ENCODE measurements around the gene TOPAZ1.

GRCh38 chr3:44363591-44363990, 121.9 kb downstream of the TOPAZ1 start:
- TF ChIP-seq CTCF (IDR thresholded peaks at IDR 0.05; ENCODE audit: poor library complexity), result no peak
- TF ChIP-seq EZH2 (IDR thresholded peaks at IDR 0.05; ENCODE audit: borderline replicate concordance), result no peak

Data from hepatocyte (in vitro differentiated cells).